ENCODE measurements around the gene GGT7. TPM values are rescaled to one million over a fixed set of nuclear protein-coding genes. Genes with fewer than 3 reads are reported as not detected.
A peak's percentile ranks its signal among the peaks of the same experiment; 100 is the strongest.

The GGT7 gene
- total and polyA plus RNA-seq, 9 of the 15 experiments (the other 6 are each of a cell fraction or from before 2014, with no cell fraction given), result 0.04 to 18.3 (median 5.9) TPM

DNA sequence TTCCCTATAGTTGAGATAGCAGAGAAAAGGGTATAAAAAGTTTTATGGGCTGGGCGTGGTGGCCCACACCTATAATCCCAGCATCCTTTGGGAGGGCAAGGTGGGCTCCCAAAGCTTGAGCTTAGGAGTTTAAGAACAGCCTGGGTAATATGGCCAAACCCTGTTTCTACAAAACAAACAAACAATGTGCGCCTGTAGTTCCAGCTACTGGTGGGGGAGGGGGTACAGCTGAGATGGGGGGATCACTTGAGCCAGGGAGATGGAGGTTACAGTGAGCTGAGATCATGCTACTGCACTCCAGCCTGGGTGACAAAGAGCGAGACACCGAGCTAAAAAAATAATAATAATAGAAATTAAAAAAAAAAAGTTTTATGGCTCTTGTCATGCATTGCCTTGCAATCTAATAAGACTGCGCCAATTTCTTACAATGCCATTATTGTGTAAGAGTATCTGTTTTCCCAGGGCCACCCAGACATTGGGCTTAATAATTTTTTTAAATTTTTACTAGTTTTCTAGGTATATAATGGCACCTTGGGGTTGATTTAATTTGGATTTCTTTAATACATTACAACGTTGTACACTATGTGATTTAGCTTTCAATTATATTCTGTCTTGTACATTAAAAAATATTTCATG lies 7.7 kb upstream of the GGT7 start:
- CTCF ChIA-PET (ENCODE audit: low intra/inter-chr PET ratio), result interaction anchor here (0.6 kb wide), 1 partner anchor 229 kb away, joined by 5 read pairs; no protein-coding TSS in a partner anchor
- BruUV-seq (replicated peaks), result no TSS peak

More for the DNA sequence above, 7.7 kb upstream of the GGT7 start:
- ATAC-seq (no peak), DNase-seq (ENCODE audit: extremely low read depth in 1 of 4, low spot score in 3 of 4) (no peak), FAIRE-seq (no peak)
- H3K9ac ChIP-seq (ENCODE audit: insufficient read depth in 1 of 2, low read depth in 2 of 2, low read length in 2 of 2), result no peak overlapping the region
- no peak overlapping the region for H3K4me2 ChIP-seq (ENCODE audit: insufficient read depth, low read length)
- H3K36me3 ChIP-seq (ENCODE audit: control insufficient read depth, insufficient read depth, low read length), result peaks cover 44% of the 10 kb centered on the region
- H3K4me3 ChIP-seq, result no peak overlapping the region
- TF ChIP-seq NCOA6 (IDR thresholded peaks at IDR 0.05) (no peak), NR1H2 (CRISPR knock-in tag; IDR thresholded peaks at IDR 0.05) (no peak), CEBPB (tag; IDR thresholded peaks at IDR 0.05) (0 out of 2 replicates have a peak, but pooled peaks have one; percentile 21), FOS (IDR thresholded peaks at IDR 0.05; ENCODE audit: extremely low read depth, insufficient read length) (no peak), ZFPM2 (CRISPR knock-in tag; IDR thresholded peaks at IDR 0.05) (no peak), SMAD2 (IDR thresholded peaks at IDR 0.05; ENCODE audit: low read depth, low read length) (no peak), ZNF274 (IDR thresholded peaks at IDR 0.05; ENCODE audit: borderline replicate concordance, low read depth, low read length) (no peak), ZC3H8 (IDR thresholded peaks at IDR 0.05) (no peak), SUPT5H (IDR thresholded peaks at IDR 0.05) (no peak)
- H3K4me1 ChIP-seq (replicated peaks in 1 of 2; ENCODE audit: control insufficient read depth in 2 of 2, insufficient read depth in 2 of 2, low read length in 2 of 2), result peaks cover 24 to 27% of the 10 kb centered on the region in 2 experiments; a peak in 4 of 5 replicates
- no peaks in the 10 kb centered on the region; a peak in 1 of 5 replicates for H3K27me3 ChIP-seq (ENCODE audit: control insufficient read depth in 2 of 2, insufficient read depth in 2 of 2, low read length in 2 of 2)
- H3K79me2 ChIP-seq (ENCODE audit: control insufficient read depth, insufficient read depth, low read length), result peaks cover 41% of the 10 kb centered on the region
- H3K9me3 ChIP-seq (replicated peaks; ENCODE audit: control insufficient read depth, insufficient read depth, low read depth, low read length), result no peaks in the 10 kb centered on the region
- H2AFZ ChIP-seq (ENCODE audit: low read depth, low read length), result no peak overlapping the region
- H4K20me1 ChIP-seq (replicated peaks; ENCODE audit: control insufficient read depth, insufficient read depth, low read length), result no peaks in the 10 kb centered on the region
- 81% methylated on average over 6 of the region's 6 CpGs for WGBS (ENCODE audit: insufficient coverage, low coverage, missing lambda C conversion rate)
- POLR2A ChIA-PET, result interaction anchor here (0.6 kb wide), 1 partner anchor 31 kb away, joined by 3 read pairs; no protein-coding TSS in a partner anchor
- no peak overlapping the region for H3K27ac ChIP-seq (ENCODE audit: extremely low read depth, low read depth, low read length)
- intact Hi-C loops (cut with micrococcal nuclease), result no loop called here
- in situ Hi-C loops (cut with MboI), result no loop called here
- H3K9me1 ChIP-seq (ENCODE audit: control insufficient read depth, insufficient read depth, low read length), result no peaks in the 10 kb centered on the region
